ENCODE results near the gene SMIM17. TPM values are rescaled to one million over a fixed set of nuclear protein-coding genes. Genes with fewer than 3 reads are reported as not detected.
A peak's percentile ranks its signal among the peaks of the same experiment; 100 is the strongest.

Gene SMIM17
- polyA plus RNA-seq, 1 of the 3 experiments (the other 2 are of a cell fraction) = 0.05 TPM

- DNase-seq = no peak
- no peaks in the 10 kb centered on the region for H3K9me2 ChIP-seq
- H3K4me1 ChIP-seq (ENCODE audit: control insufficient read depth in 1 of 2, insufficient read depth in 2 of 2, low read depth in 1 of 2, low read length in 1 of 2) = peaks cover 0 to 11% of the 10 kb centered on the region in 2 experiments; a peak in 1 of 4 replicates
- ChIA-PET POLR2A (no interaction called here), CTCF (no interaction called here)
- H3K27ac ChIP-seq (ENCODE audit: low read depth in 2 of 2, low read length in 1 of 2) = no peak overlapping the region
- H3K36me3 ChIP-seq (replicated peaks in 1 of 2; ENCODE audit: control insufficient read depth in 1 of 2, insufficient read depth in 2 of 2, low read length in 1 of 2) = no peaks in the 10 kb centered on the region
- no peaks in the 10 kb centered on the region for H3K27me3 ChIP-seq (ENCODE audit: insufficient read depth)
- no peak overlapping the region for H2AFZ ChIP-seq (ENCODE audit: low read depth)
- H3K4me2 ChIP-seq = no peak overlapping the region
- no peaks in the 10 kb centered on the region for H3K79me2 ChIP-seq (ENCODE audit: insufficient read depth)
- H4K20me1 ChIP-seq (ENCODE audit: insufficient read depth) = no peaks in the 10 kb centered on the region
- TF ChIP-seq SIN3A (IDR thresholded peaks at IDR 0.05; ENCODE audit: borderline replicate concordance, low read depth, low read length) (no peak), EP300 (IDR thresholded peaks at IDR 0.05; ENCODE audit: borderline replicate concordance in 1 of 2, low read depth in 1 of 2, low read length in 1 of 2) (no peak), NRF1 (IDR thresholded peaks at IDR 0.05; ENCODE audit: low read depth, low read length) (no peak), FOXM1 (IDR thresholded peaks at IDR 0.05; ENCODE audit: low read depth) (no peak), MAX (IDR thresholded peaks at IDR 0.05; ENCODE audit: low read depth) (no peak), USF2 (IDR thresholded peaks at IDR 0.05; ENCODE audit: borderline replicate concordance, low read depth, low read length) (no peak), GATA2 (CRISPR knock-in tag; IDR thresholded peaks at IDR 0.05) (no peak), USF1 (IDR thresholded peaks at IDR 0.05; ENCODE audit: borderline replicate concordance, low read depth) (no peak), ELF1 (IDR thresholded peaks at IDR 0.05) (no peak), RFX5 (IDR thresholded peaks at IDR 0.05; ENCODE audit: low read length) (no peak), FOXJ3 (CRISPR knock-in tag; IDR thresholded peaks at IDR 0.05) (no peak), TAF1 (IDR thresholded peaks at IDR 0.05; ENCODE audit: borderline replicate concordance, low read depth, low read length) (no peak), TCF12 (IDR thresholded peaks at IDR 0.05) (no peak), RCOR1 (IDR thresholded peaks at IDR 0.05; ENCODE audit: low read length) (no peak)
- H3K9ac ChIP-seq = no peak overlapping the region
- H3K4me3 ChIP-seq (ENCODE audit: low read depth in 2 of 2, low read length in 1 of 2) = no peak overlapping the region
- H3F3A ChIP-seq (replicated peaks; ENCODE audit: insufficient read depth) = no peaks in the 10 kb centered on the region
- 76% methylated on average over 7 of the region's 9 CpGs for WGBS (ENCODE audit: low lambda C conversion rate)
- H3K9me3 ChIP-seq = no peaks in the 10 kb centered on the region
These were observed 25.7 kb downstream of the SMIM17 start for GRCh38 chr19:56668676-56669075.

- CTCF ChIA-PET = no interaction called here
- Histone ChIP-seq H3K9me3 (no peaks in the 10 kb centered on the region), H3K9me2 (no peaks in the 10 kb centered on the region), H4K20me1 (ENCODE audit: insufficient read depth) (no peaks in the 10 kb centered on the region), H3K4me3 (ENCODE audit: low read depth in 2 of 2, low read length in 1 of 2) (peak overlapping the region in 1 of 2 experiments; percentile 51; a peak in 1 of 4 replicates), H3K27ac (ENCODE audit: low read depth in 2 of 2, low read length in 1 of 2) (no peak overlapping the region), H2AFZ (ENCODE audit: low read depth) (no peak overlapping the region), H3K27me3 (ENCODE audit: insufficient read depth) (no peaks in the 10 kb centered on the region), H3K4me1 (ENCODE audit: control insufficient read depth in 1 of 2, insufficient read depth in 2 of 2, low read depth in 1 of 2, low read length in 1 of 2) (peaks cover 0 to 11% of the 10 kb centered on the region in 2 experiments; a peak in 1 of 4 replicates), H3K4me2 (no peak overlapping the region), H3K79me2 (ENCODE audit: insufficient read depth) (no peaks in the 10 kb centered on the region), H3K9ac (no peak overlapping the region), H3K36me3 (replicated peaks in 1 of 2; ENCODE audit: control insufficient read depth in 1 of 2, insufficient read depth in 2 of 2, low read length in 1 of 2) (no peaks in the 10 kb centered on the region), H3F3A (replicated peaks; ENCODE audit: insufficient read depth) (no peaks in the 10 kb centered on the region)
- POLR2A ChIA-PET = no interaction called here
- no peak for TF ChIP-seq ZBTB33 (IDR thresholded peaks at IDR 0.05; ENCODE audit: borderline replicate concordance, low read depth)
- TF ChIP-seq MAX (IDR thresholded peaks at IDR 0.05; ENCODE audit: low read depth) = no peak
- TF ChIP-seq TCF12 (IDR thresholded peaks at IDR 0.05) = no peak
- TF ChIP-seq CHD2 (IDR thresholded peaks at IDR 0.05; ENCODE audit: low read length, partially characterized antibody) = no peak
- TF ChIP-seq POLR2AphosphoS5 (IDR thresholded peaks at IDR 0.05; ENCODE audit: low read depth, low read length) = no peak
- no peak for TF ChIP-seq IRF3 (IDR thresholded peaks at IDR 0.05; ENCODE audit: low read depth, low read length)
- no peak for TF ChIP-seq CTCF (IDR thresholded peaks at IDR 0.05)
- TF ChIP-seq SIN3A (IDR thresholded peaks at IDR 0.05; ENCODE audit: borderline replicate concordance, low read depth, low read length) = no peak
- WGBS (ENCODE audit: low lambda C conversion rate) = 40% methylated on average over 6 of the region's 17 CpGs
- DNase-seq = no peak
These were observed 27.5 kb downstream of the SMIM17 start for GRCh38 chr19:56670401-56670960.

All from SK-N-SH (cell line).